Breast epithelium (tissue), 4 donors: ENCODE data around the gene KRT76. TPM values are rescaled to one million over a fixed set of nuclear protein-coding genes. Genes with fewer than 3 reads are reported as not detected.

Experiments used
- DNase-seq, 2 donors: peaks; one replicate each; pipeline ENCODE4 v3.0.0-alpha.2; 2019; ENCODE audit warnings: low spot score in 2 of 2
- H3K27ac ChIP-seq, 2 donors: fragments of 200-600 bp; sonication (generic) in 1 of 2; one replicate each; pipeline ENCODE4 v1.5.1; 2016 to 2019; ENCODE audit warnings: mild to moderate bottlenecking in 1 of 2
- H3K27me3 ChIP-seq, 2 donors: fragments of 200-600 bp; sonication (generic) in 1 of 2; one replicate each; pipeline versions ENCODE4 v1.5.1 to v1.6.0; 2017 to 2019; ENCODE audit warnings: control low read depth in 1 of 2, mild to moderate bottlenecking in 1 of 2
- H3K36me3 ChIP-seq: fragments of 200-600 bp; one replicate; pipeline ENCODE4 v1.5.1; 2019
- H3K4me1 ChIP-seq, 2 donors: fragments of 200-600 bp; sonication (generic); one replicate each; pipeline ENCODE4 v1.5.1; 2016 to 2019; ENCODE audit warnings: control low read depth in 1 of 2
- H3K4me3 ChIP-seq, 3 donors: fragments of 200-600 bp; sonication (generic); 1 replicate in 2 of 3; 2 replicates in 1 of 3; pipeline ENCODE4 v1.5.1; 2016 to 2019; ENCODE audit warnings: mild to moderate bottlenecking in 3 of 3, moderate library complexity in 2 of 3
- H3K9me3 ChIP-seq, 2 donors: fragments of 200-600 bp; sonication (generic) in 1 of 2; one replicate each; pipeline ENCODE4 v1.5.1; 2016 to 2019; ENCODE audit warnings: control low read depth in 1 of 2
- POLR2A ChIP-seq: fragments of 450-650 bp; IDR thresholded peaks from one replicate; pipeline ENCODE4 v1.6.1; 2016; ENCODE audit warnings: antibody characterized with exemption, mild to moderate bottlenecking, moderate library complexity
- POLR2AphosphoS5 ChIP-seq, 3 donors: sonication (generic); formaldehyde crosslinking; IDR thresholded peaks; one replicate each; pipeline ENCODE4 v1.6.1; 2017; ENCODE audit warnings: antibody characterized with exemption in 3 of 3
- intact Hi-C: fragments of 100-400 bp; cut with DNase I; formaldehyde crosslinking; loops from one replicate; pipeline ENCODE4 v1.15.1; 2023; ENCODE audit warnings: low total_unique reads
- total RNA-seq, 3 donors: library from RNA; depleted of rRNA; stranded (reverse); fragments of >200 nt; gene quantifications; one replicate each; pipeline ENCODE4 v1.1.0, GENCODE V29; 2016
- TF ChIP-seq, protein P1 (sequence below), 3 donors: fragments of 450-650 bp; IDR thresholded peaks; one replicate each; pipeline ENCODE4 v1.5.1; 2016 to 2017; ENCODE audit warnings: antibody characterized with exemption in 3 of 3, mild to moderate bottlenecking in 3 of 3, moderate library complexity in 3 of 3

Gene KRT76
- total RNA-seq: not detected

DNA sequence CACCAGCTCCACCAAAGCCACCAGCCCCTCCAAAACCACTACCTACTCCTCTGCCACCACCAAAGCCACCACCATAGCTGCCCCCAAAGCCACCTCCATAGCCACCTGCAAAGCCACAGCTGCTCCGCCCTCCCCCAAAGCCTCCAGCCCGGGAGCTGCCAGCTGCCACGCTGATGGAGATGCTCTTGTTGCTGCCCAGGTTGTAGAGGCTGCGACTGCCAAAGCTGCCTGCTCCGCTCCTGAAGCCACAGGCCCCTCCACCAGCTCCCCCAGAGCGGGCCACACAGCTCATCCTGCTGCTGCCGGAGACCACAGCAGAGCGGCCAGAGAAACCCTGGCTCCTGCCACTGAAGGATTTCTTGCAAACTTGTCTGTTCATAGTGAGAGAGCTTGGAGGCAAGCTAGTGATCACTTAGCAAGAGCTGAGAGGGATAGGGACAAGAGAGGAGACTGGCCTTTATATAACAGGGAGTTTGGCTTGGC, at the start of gene KRT76:
KRT76 (minus strand) TSS at position 433 of the 483 bp plus-strand sequence; CDS start at position 379, 54 bp downstream.
- Histone ChIP-seq H3K36me3 (no peaks in the 10 kb centered on the region), H3K9me3 (no peaks in the 10 kb centered on the region), H3K4me3 (no peak within 1 kb of the TSS), H3K27ac (no peak within 1 kb of the TSS), H3K27me3 (no peaks in the 10 kb centered on the region), H3K4me1 (no peaks in the 10 kb centered on the region)
- intact Hi-C loops: no loop called here
- TF ChIP-seq POLR2A (no peak), POLR2AphosphoS5 (IDR thresholded peaks at IDR 0.05) (no peak)
- TF ChIP-seq, protein P1, sequence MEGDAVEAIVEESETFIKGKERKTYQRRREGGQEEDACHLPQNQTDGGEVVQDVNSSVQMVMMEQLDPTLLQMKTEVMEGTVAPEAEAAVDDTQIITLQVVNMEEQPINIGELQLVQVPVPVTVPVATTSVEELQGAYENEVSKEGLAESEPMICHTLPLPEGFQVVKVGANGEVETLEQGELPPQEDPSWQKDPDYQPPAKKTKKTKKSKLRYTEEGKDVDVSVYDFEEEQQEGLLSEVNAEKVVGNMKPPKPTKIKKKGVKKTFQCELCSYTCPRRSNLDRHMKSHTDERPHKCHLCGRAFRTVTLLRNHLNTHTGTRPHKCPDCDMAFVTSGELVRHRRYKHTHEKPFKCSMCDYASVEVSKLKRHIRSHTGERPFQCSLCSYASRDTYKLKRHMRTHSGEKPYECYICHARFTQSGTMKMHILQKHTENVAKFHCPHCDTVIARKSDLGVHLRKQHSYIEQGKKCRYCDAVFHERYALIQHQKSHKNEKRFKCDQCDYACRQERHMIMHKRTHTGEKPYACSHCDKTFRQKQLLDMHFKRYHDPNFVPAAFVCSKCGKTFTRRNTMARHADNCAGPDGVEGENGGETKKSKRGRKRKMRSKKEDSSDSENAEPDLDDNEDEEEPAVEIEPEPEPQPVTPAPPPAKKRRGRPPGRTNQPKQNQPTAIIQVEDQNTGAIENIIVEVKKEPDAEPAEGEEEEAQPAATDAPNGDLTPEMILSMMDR (IDR thresholded peaks at IDR 0.05): no peak
- no peak for DNase-seq

DNA sequence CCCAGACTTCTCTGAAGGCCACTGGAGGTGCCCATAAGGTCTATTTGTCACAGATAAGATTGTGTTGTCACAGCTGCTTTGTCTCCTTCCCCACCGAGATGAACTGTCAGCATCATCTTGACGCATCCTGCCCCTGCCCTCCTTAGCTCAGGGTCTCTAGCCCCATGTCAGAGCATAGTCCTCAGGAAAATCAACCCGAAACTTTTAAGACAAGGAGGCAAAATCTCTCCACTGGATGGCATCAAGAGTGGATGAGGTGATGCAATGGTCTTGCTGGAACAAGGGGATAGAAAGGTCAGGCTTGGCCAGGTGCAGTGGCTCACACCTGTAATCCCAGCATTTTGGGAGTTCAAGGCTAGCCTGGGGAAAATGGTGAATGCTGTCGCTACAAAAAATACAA, 48.8 kb upstream of the KRT76 start:
- no peaks in the 10 kb centered on the region for H3K4me1 ChIP-seq
- no peak overlapping the region for H3K27ac ChIP-seq
- no peaks in the 10 kb centered on the region for H3K9me3 ChIP-seq
- no peaks in the 10 kb centered on the region for H3K36me3 ChIP-seq
- intact Hi-C loops: no loop called here
- no peak overlapping the region for H3K4me3 ChIP-seq
- TF ChIP-seq POLR2A: no peak
- TF ChIP-seq, protein P1 (IDR thresholded peaks at IDR 0.05): no peak
- TF ChIP-seq POLR2AphosphoS5 (IDR thresholded peaks at IDR 0.05): no peak
- no peak for DNase-seq
- H3K27me3 ChIP-seq: no peaks in the 10 kb centered on the region

DNA sequence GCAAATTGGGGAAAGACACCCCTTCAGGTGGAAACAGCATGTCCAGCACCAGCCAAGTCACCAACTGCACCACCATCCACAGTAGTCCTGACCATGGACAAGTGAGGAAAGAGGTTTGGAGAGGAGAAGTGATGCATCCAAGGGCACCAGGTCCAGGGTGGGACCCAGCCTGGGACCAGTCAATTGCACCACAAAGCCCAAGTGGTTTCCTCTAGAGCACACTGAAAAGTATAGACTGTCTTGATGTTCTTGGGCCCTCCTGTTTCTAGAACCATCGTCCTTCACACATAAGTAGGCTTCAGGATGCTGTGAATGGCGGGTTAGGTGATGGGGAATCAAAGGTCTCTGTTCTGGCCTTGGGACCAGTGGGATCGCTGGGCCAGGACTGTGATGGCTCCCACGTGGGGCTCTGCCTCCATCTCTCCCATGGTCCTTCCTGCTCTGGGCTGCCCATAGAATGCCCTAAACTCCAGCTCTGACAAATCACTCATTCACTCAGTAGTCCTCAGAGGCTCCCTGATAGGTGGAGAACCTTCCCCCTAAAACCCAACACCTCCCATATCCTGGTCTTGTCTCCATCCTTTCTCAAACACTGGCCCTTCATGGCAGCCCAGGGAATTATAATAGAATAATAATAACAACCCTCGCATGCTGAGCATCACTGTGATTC, 47.7 kb upstream of the KRT76 start:
- Histone ChIP-seq H3K4me1 (no peaks in the 10 kb centered on the region), H3K9me3 (no peaks in the 10 kb centered on the region), H3K27me3 (no peaks in the 10 kb centered on the region), H3K36me3 (no peaks in the 10 kb centered on the region), H3K4me3 (no peak overlapping the region), H3K27ac (no peak overlapping the region)
- DNase-seq: no peak
- intact Hi-C loops: no loop called here
- no peak for TF ChIP-seq POLR2A
- TF ChIP-seq, protein P1 (IDR thresholded peaks at IDR 0.05): no peak
- no peak for TF ChIP-seq POLR2AphosphoS5 (IDR thresholded peaks at IDR 0.05)

DNA sequence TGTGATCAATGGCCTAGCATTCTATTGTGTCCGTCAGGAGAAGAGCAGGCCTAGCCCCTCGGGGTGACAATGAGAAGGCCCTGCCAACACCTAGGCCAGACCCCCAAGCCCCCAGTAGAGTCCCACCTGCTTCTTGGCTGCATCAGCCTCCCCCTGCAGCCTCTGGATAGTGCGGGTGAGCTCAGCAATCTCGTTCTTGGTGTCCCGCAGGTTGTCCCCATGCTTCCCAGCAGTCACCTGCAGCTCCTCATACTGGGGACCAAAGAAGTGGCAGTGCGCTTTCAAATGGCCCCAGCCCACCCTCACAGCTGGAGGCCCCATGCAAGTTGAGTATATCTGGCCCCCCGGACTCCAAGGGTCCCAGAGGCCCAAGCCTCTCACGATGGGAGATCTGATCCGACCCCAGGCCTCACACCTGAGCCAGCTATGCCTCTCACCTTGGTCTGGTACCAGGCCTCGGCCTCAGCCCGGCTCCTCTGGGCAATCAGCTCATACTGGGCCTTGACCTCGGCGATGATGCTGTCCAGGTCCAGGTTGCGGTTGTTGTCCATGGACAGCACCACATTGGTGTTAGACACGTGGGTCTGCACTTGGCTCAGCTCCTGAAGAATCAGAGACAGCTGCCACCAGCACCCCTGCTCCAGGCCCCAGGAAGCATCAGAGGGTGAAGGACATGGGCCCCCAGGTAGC, 46.8 kb upstream of the KRT76 start:
- no peak overlapping the region for H3K4me3 ChIP-seq
- no peak for DNase-seq
- H3K9me3 ChIP-seq: no peaks in the 10 kb centered on the region
- intact Hi-C loops: no loop called here
- no peaks in the 10 kb centered on the region for H3K36me3 ChIP-seq
- H3K27me3 ChIP-seq: no peaks in the 10 kb centered on the region
- TF ChIP-seq POLR2AphosphoS5 (IDR thresholded peaks at IDR 0.05): no peak
- no peak for TF ChIP-seq POLR2A
- TF ChIP-seq, protein P1 (IDR thresholded peaks at IDR 0.05): no peak
- no peak overlapping the region for H3K27ac ChIP-seq
- H3K4me1 ChIP-seq: no peaks in the 10 kb centered on the region
